PC-3 (cell line): ENCODE measurements around the gene NAV2. TPM values are rescaled to one million over a fixed set of nuclear protein-coding genes. Genes with fewer than 3 reads are reported as not detected.

ENCODE experiments used
- ATAC-seq: fragments of 200-7000 bp; cut with Tn5 transposase; 2 replicates; pipeline ENCODE4 v1.9.1; 2020; ENCODE audit warnings: mild to moderate bottlenecking, moderate library complexity
- BruUV-seq: library from RNA; stranded (reverse); fragments of 400-500 nt; replicated peaks from 2 replicates; lab custom pipeline; 2021; lab: Mats Ljungman, UMichigan
- CTCF ChIA-PET: fragments of 300-600 bp; sonication (Branson Sonifier 250); formaldehyde crosslinking; loops from one replicate; lab custom pipeline; 2022; ENCODE audit warnings: antibody characterized with exemption; lab: Charles Lee
- POLR2A ChIA-PET: fragments of 300-600 bp; sonication (Branson Sonifier 250); formaldehyde crosslinking; loops from one replicate; lab custom pipeline; 2022; ENCODE audit warnings: antibody characterized with exemption; ENCODE audit not compliant: unreplicated experiment; lab: Charles Lee
- DNase-seq: peaks from one replicate; pipeline ENCODE4 v3.0.0-alpha.2; 2015
- H2AFZ ChIP-seq: fragments of 300-600 bp; sonication (generic); 2 replicates; pipeline ENCODE4 v1.6.0; 2016; ENCODE audit warnings: antibody characterized with exemption, low read length
- H3F3A ChIP-seq: fragments of 300-600 bp; sonication (generic); one replicate; pipeline ENCODE4 v1.6.0; 2017; ENCODE audit warnings: antibody characterized with exemption, low read length, control low read depth, mild to moderate bottlenecking; ENCODE audit not compliant: unreplicated experiment
- H3K27ac ChIP-seq: fragments of 300-600 bp; sonication (generic); 2 replicates; pipeline ENCODE4 v1.5.1; 2016; ENCODE audit warnings: mild to moderate bottlenecking, low read length
- H3K27me3 ChIP-seq: fragments of 300-600 bp; sonication (generic); 2 replicates; pipeline ENCODE4 v1.6.1; 2016; ENCODE audit warnings: low read length, mixed read lengths
- H3K36me3 ChIP-seq: fragments of 300-600 bp; sonication (generic); 2 replicates; pipeline ENCODE4 v1.6.1; 2016; ENCODE audit warnings: low read depth, mixed run types, low read length, mixed read lengths
- H3K4me1 ChIP-seq: fragments of 300-600 bp; sonication (generic); 2 replicates; pipeline ENCODE4 v1.5.1; 2016; ENCODE audit warnings: low read length; ENCODE audit not compliant: insufficient read depth
- H3K4me2 ChIP-seq: fragments of 300-600 bp; sonication (generic); 2 replicates; pipeline ENCODE4 v1.6.0; 2016; ENCODE audit warnings: low read length
- H3K4me3 ChIP-seq: fragments of 300-600 bp; sonication (generic); 2 replicates; pipeline ENCODE4 v1.5.1; 2016; ENCODE audit warnings: mild to moderate bottlenecking, low read length, mixed read lengths
- H3K79me2 ChIP-seq: fragments of 300-600 bp; sonication (generic); 2 replicates; pipeline ENCODE4 v1.6.1; 2017; ENCODE audit warnings: low read length, mixed read lengths
- H3K9ac ChIP-seq: fragments of 300-600 bp; sonication (generic); 2 replicates; pipeline ENCODE4 v1.6.0; 2016; ENCODE audit warnings: mild to moderate bottlenecking, low read length
- H3K9me2 ChIP-seq: fragments of 300-600 bp; sonication (generic); replicated peaks from 2 replicates; pipeline ENCODE4 v1.6.1; 2016; ENCODE audit warnings: mixed run types, low read length, mixed read lengths
- H3K9me3 ChIP-seq: fragments of 300-600 bp; sonication (generic); 2 replicates; pipeline ENCODE4 v1.6.1; 2016; ENCODE audit warnings: low read length, mixed read lengths
- H4K20me1 ChIP-seq: fragments of 300-600 bp; sonication (generic); 2 replicates; pipeline ENCODE4 v1.6.1; 2016; ENCODE audit warnings: low read length, mixed read lengths
- EZH2 ChIP-seq: fragments of 300-600 bp; sonication (generic); IDR thresholded peaks from one replicate; pipeline ENCODE4 v1.6.1; 2017; ENCODE audit warnings: antibody characterized with exemption, mild to moderate bottlenecking, low read length; ENCODE audit not compliant: unreplicated experiment
- EZH2phosphoT487 ChIP-seq: fragments of 300-600 bp; sonication (generic); IDR thresholded peaks from 2 replicates; pipeline ENCODE4 v1.6.1; 2018; ENCODE audit warnings: mild to moderate bottlenecking, antibody characterized with exemption, low read length, borderline replicate concordance
- intact Hi-C: fragments of 100-400 bp; cut with micrococcal nuclease; formaldehyde crosslinking; loops from 2 replicates; pipeline ENCODE4 v1.9.0; 2023
- total RNA-seq: library from RNA; depleted of rRNA; stranded (reverse); fragments of >200 nt; gene quantifications from 2 replicates; pipeline ENCODE4 v1.2.3, GENCODE V29; 2014
- TF ChIP-seq, protein P1 (sequence below): fragments of 300-600 bp; sonication (generic); conservative IDR thresholded peaks from 2 replicates; pipeline ENCODE4 v1.5.1; 2017; ENCODE audit warnings: antibody characterized with exemption, low read depth, mild to moderate bottlenecking, low read length

The NAV2 gene
- total RNA-seq, 1 experiment from 2014 or later: 10.4 TPM

DNA sequence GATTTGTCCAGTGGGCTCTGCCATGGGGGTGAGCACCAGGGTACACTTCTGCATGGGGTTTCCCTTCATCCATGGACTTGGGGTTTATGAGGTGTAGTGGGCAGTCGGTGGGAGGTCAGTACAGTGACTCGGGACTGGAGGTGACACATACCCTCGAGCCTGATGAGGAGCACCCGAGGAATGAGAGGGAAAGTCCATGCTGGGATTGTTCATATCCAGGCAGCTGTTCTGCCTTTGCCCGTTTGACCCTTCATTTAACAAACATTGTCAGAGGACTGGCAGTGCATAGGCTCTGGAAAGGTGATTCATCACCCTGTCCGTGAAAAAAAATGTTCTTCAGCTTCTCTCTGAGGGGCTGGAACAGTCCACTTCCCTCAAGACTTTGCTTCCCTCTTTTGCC, 2.7 kb downstream of the NAV2 start:
- H3K4me2 ChIP-seq: peak overlapping the region; percentile 96
- peak overlapping the region; percentile 90 for H3K4me3 ChIP-seq
- no TSS peak for BruUV-seq
- peaks cover 72% of the 10 kb centered on the region for H3K79me2 ChIP-seq
- peak overlapping the region; percentile 71 for H3K27ac ChIP-seq
- no peaks in the 10 kb centered on the region for H3K9me3 ChIP-seq
- ChIA-PET POLR2A (interaction anchor here (0.7 kb wide), 1 partner anchor 387 kb away, joined by 4 read pairs; no protein-coding TSS in a partner anchor), CTCF (interaction anchor here (0.7 to 1.6 kb wide), 2 partner anchors 24 to 154 kb away, joined by 3 read pairs; no protein-coding TSS in a partner anchor)
- H3F3A ChIP-seq: no peaks in the 10 kb centered on the region
- no peaks in the 10 kb centered on the region for H3K9me2 ChIP-seq
- H3K27me3 ChIP-seq: no peaks in the 10 kb centered on the region
- TF ChIP-seq EZH2phosphoT487: no peak
- no peaks in the 10 kb centered on the region for H3K36me3 ChIP-seq
- peak overlapping the region; percentile 78 for H3K9ac ChIP-seq
- peak; percentile 85 for DNase-seq
- no peak overlapping the region for H2AFZ ChIP-seq
- intact Hi-C loops: loop anchor here (2.0 kb wide), 1 partner anchor 27 kb away; no protein-coding TSS in a partner anchor
- peak; percentile 27 for ATAC-seq
- peaks cover 48% of the 10 kb centered on the region for H3K4me1 ChIP-seq
- H4K20me1 ChIP-seq: no peaks in the 10 kb centered on the region

DNA sequence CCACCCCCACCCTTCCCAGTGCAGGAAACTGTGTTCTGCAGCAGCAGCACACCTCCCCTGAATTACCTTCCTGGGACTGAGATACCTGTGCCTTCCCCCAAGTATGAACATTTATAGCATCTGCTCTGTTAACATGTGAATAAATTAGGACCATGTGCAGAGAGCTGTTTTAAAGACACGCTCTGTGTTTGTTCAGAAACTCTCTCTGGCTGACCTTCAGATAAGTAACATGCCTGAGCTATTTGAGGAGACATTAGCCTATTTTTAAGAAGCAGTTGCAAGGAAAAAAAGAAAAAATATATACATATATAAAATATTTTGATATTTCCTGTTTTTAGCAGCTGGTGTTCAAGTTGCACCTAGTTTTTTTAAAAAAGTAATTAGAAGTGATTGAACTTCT, 5.4 kb downstream of the NAV2 start:
- Histone ChIP-seq H3K9me2 (no peaks in the 10 kb centered on the region), H3K27me3 (no peaks in the 10 kb centered on the region), H3F3A (no peaks in the 10 kb centered on the region), H2AFZ (no peak overlapping the region), H3K4me1 (peaks cover 59% of the 10 kb centered on the region), H3K9ac (no peak overlapping the region), H3K4me2 (no peak overlapping the region), H3K4me3 (no peak overlapping the region), H3K79me2 (peaks cover 91% of the 10 kb centered on the region), H4K20me1 (no peaks in the 10 kb centered on the region), H3K27ac (no peak overlapping the region), H3K9me3 (no peaks in the 10 kb centered on the region), H3K36me3 (no peaks in the 10 kb centered on the region)
- intact Hi-C loops: no loop called here
- ATAC-seq: no peak
- CTCF ChIA-PET: no interaction called here
- no TSS peak for BruUV-seq
- POLR2A ChIA-PET: interaction anchor here (0.5 to 0.7 kb wide), 2 partner anchors 59 to 392 kb away, joined by 7 read pairs; no protein-coding TSS in a partner anchor
- TF ChIP-seq EZH2: no peak
- TF ChIP-seq, protein P1, sequence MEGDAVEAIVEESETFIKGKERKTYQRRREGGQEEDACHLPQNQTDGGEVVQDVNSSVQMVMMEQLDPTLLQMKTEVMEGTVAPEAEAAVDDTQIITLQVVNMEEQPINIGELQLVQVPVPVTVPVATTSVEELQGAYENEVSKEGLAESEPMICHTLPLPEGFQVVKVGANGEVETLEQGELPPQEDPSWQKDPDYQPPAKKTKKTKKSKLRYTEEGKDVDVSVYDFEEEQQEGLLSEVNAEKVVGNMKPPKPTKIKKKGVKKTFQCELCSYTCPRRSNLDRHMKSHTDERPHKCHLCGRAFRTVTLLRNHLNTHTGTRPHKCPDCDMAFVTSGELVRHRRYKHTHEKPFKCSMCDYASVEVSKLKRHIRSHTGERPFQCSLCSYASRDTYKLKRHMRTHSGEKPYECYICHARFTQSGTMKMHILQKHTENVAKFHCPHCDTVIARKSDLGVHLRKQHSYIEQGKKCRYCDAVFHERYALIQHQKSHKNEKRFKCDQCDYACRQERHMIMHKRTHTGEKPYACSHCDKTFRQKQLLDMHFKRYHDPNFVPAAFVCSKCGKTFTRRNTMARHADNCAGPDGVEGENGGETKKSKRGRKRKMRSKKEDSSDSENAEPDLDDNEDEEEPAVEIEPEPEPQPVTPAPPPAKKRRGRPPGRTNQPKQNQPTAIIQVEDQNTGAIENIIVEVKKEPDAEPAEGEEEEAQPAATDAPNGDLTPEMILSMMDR: no peak
- DNase-seq: no peak

DNA sequence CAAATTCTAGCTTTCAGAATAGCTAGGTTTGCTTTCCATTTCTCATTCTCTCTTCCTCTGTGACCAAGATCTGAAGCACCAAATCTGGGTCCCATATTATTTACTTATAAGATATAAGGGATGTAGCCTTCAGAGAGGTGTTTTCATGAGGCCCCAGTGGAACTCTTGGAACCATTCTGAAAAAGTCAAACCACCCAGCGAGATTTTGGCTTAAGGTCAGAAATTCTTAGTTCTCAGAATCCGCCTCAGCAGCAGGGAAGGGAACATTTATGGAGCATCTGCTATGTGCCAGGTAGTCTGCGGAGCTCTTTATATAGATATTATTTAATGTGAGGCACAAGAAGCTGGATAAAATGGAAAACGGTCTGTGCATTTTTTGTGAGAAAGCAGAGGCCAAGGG, 6.3 kb downstream of the NAV2 start:
- CTCF ChIA-PET: no interaction called here
- Histone ChIP-seq H3K4me2 (no peak overlapping the region), H3K27me3 (no peaks in the 10 kb centered on the region), H2AFZ (no peak overlapping the region), H3F3A (no peaks in the 10 kb centered on the region), H3K9me3 (no peaks in the 10 kb centered on the region), H3K27ac (no peak overlapping the region), H4K20me1 (no peaks in the 10 kb centered on the region), H3K79me2 (peaks cover 83% of the 10 kb centered on the region), H3K9me2 (no peaks in the 10 kb centered on the region), H3K36me3 (no peaks in the 10 kb centered on the region), H3K4me3 (no peak overlapping the region), H3K4me1 (peaks cover 68% of the 10 kb centered on the region), H3K9ac (no peak overlapping the region)
- POLR2A ChIA-PET: no interaction called here
- intact Hi-C loops: no loop called here
- DNase-seq (no peak), ATAC-seq (no peak)
- no TSS peak for BruUV-seq
- TF ChIP-seq EZH2: no peak
- TF ChIP-seq, protein P1: no peak
- TF ChIP-seq EZH2phosphoT487: no peak
